CD8-positive, alpha-beta memory T cell (primary cell): ENCODE measurements around the gene DRAM1. TPM values are rescaled to one million over a fixed set of nuclear protein-coding genes. Genes with fewer than 3 reads are reported as not detected.

Experiments used
- CTCF ChIA-PET: fragments of 350-600 bp; sonication (Branson Sonifier 250); formaldehyde crosslinking; loops from one replicate; lab custom pipeline; 2021; ENCODE audit warnings: antibody characterized with exemption; lab: Charles Lee
- POLR2A ChIA-PET: fragments of 350-600 bp; sonication (Branson Sonifier 250); formaldehyde crosslinking; loops from one replicate; lab custom pipeline; 2021; ENCODE audit warnings: antibody characterized with exemption; lab: Charles Lee
- DNase-seq, 5 donors: peaks; one replicate each; pipeline versions ENCODE4 v3.0.0 to v3.0.0-alpha.2; 2020 to 2022; ENCODE audit warnings: mixed read lengths in 1 of 5
- H3K27ac ChIP-seq: one replicate; pipeline ENCODE4 v1.7.0; 2013; ENCODE audit warnings: low read depth, mild to moderate bottlenecking, low read length, moderate library complexity
- H3K27me3 ChIP-seq: 2 replicates; pipeline ENCODE4 v1.7.0; 2013; ENCODE audit warnings: low read length, mild to moderate bottlenecking; ENCODE audit not compliant: insufficient read depth, poor library complexity, severe bottlenecking
- H3K36me3 ChIP-seq: 2 replicates; pipeline ENCODE4 v1.7.0; 2013; ENCODE audit warnings: mild to moderate bottlenecking, low read length, moderate library complexity; ENCODE audit not compliant: insufficient read depth
- H3K4me1 ChIP-seq: 2 replicates; pipeline ENCODE4 v1.7.0; 2013; ENCODE audit warnings: mild to moderate bottlenecking, low read length, moderate library complexity; ENCODE audit not compliant: insufficient read depth
- H3K4me3 ChIP-seq: 2 replicates; pipeline ENCODE4 v1.7.0; 2013; ENCODE audit warnings: mild to moderate bottlenecking, low read length
- H3K9me3 ChIP-seq: 2 replicates; pipeline ENCODE4 v1.7.0; 2013; ENCODE audit warnings: mild to moderate bottlenecking, low read length
- H3K27ac Mint-ChIP-seq, 8 donors: one replicate each; pipeline ENCODE4 v1.8.0; 2020 to 2021; ENCODE audit warnings: mixed read lengths in 8 of 8, mild to moderate bottlenecking in 6 of 8, inconsistent platforms in 3 of 8, moderate library complexity in 3 of 8
- H3K27me3 Mint-ChIP-seq, 2 donors: one replicate each; pipeline ENCODE4 v1.8.0; 2020 to 2021; ENCODE audit warnings: mixed read lengths in 2 of 2, mild to moderate bottlenecking in 1 of 2, moderate library complexity in 1 of 2
- H3K36me3 Mint-ChIP-seq, 3 donors: one replicate each; pipeline ENCODE4 v1.8.0; 2020 to 2021; ENCODE audit warnings: mixed read lengths in 3 of 3, inconsistent platforms in 1 of 3, mild to moderate bottlenecking in 1 of 3
- H3K4me1 Mint-ChIP-seq, 3 donors: one replicate each; pipeline ENCODE4 v1.8.0; 2020 to 2021; ENCODE audit warnings: mixed read lengths in 3 of 3, inconsistent platforms in 1 of 3, mild to moderate bottlenecking in 1 of 3
- H3K4me3 Mint-ChIP-seq, 7 donors: one replicate each; pipeline ENCODE4 v1.8.0; 2020 to 2021; ENCODE audit warnings: mixed read lengths in 7 of 7, mild to moderate bottlenecking in 6 of 7, moderate library complexity in 4 of 7, inconsistent platforms in 2 of 7
- H3K9me3 Mint-ChIP-seq, 5 donors: one replicate each; pipeline ENCODE4 v1.8.0; 2020 to 2022; ENCODE audit warnings: mixed read lengths in 5 of 5, mild to moderate bottlenecking in 3 of 5, moderate library complexity in 2 of 5, inconsistent platforms in 1 of 5
- polyA plus RNA-seq: library from polyadenylated mRNA; unstranded; fragments of 300-500 nt; fragmentation: Illumina TruSeq; gene quantifications from one replicate; pipeline ENCODE4 v1.2.3, GENCODE V29; 2021
- total RNA-seq, 2 experiments: library from RNA; stranded (reverse); gene quantifications; one replicate each; pipeline ENCODE4 v1.2.3, GENCODE V29; 2021

DRAM1 gene
- total and polyA plus RNA-seq, 3 experiments from 2014 or later = 5.5 to 9.7 (median 8.9) TPM

GRCh38 chr12:101839324-101840283 lies 37.8 kb upstream of the DRAM1 start:
- Histone ChIP-seq H3K27me3 (no peaks in the 10 kb centered on the region), H3K27ac (no peak overlapping the region), H3K4me3 (no peak overlapping the region), H3K4me1 (peaks cover 11% of the 10 kb centered on the region), H3K36me3 (no peaks in the 10 kb centered on the region), H3K9me3 (no peaks in the 10 kb centered on the region)
- peak; percentile 46 to 78 (median 59) for DNase-seq
- Mint-ChIP-seq H3K36me3 (no peaks in the 10 kb centered on the region), H3K9me3 (no peaks in the 10 kb centered on the region), H3K4me3 (peak overlapping the region in 2 of 7 donors; percentile 42 to 52), H3K27ac (peak overlapping the region in 3 of 8 donors; percentile 76 to 84 (median 79)), H3K4me1 (peaks cover 10 to 19% (median 18%) of the 10 kb centered on the region in 3 donors), H3K27me3 (peaks cover 0 to 3% of the 10 kb centered on the region in 2 donors)
- POLR2A ChIA-PET = interaction anchor here (0.5 to 1.5 kb wide), 3 partner anchors 9 to 23 kb away, joined by 7 to 14 read pairs (median 12); partner anchors contain the start of gene GNPTAB
- CTCF ChIA-PET = interaction anchor here (1.0 to 7.0 kb wide), 29 partner anchors 9 to 432 kb away, joined by 3 to 119 read pairs (median 4); partner anchors contain the start of genes ARL1 and GNPTAB

GRCh38 chr12:101841069-101841468 lies 36.3 kb upstream of the DRAM1 start:
- no peaks in the 10 kb centered on the region for H3K36me3 ChIP-seq
- Mint-ChIP-seq H3K27me3 (peaks cover 0 to 3% of the 10 kb centered on the region in 2 donors), H3K9me3 (no peaks in the 10 kb centered on the region), H3K27ac (no peak overlapping the region), H3K4me1 (peaks cover 10 to 19% (median 18%) of the 10 kb centered on the region in 3 donors), H3K36me3 (no peaks in the 10 kb centered on the region), H3K4me3 (no peak overlapping the region)
- no peak overlapping the region for H3K4me3 ChIP-seq
- H3K4me1 ChIP-seq = peaks cover 11% of the 10 kb centered on the region
- H3K27ac ChIP-seq = no peak overlapping the region
- ChIA-PET CTCF (interaction anchor here (3.2 to 7.0 kb wide), 6 partner anchors 12 to 72 kb away, joined by 22 to 119 read pairs (median 36); partner anchors contain the start of gene GNPTAB), POLR2A (interaction anchor here (0.7 kb wide), 1 partner anchor 17 kb away, joined by 14 read pairs; no protein-coding TSS in a partner anchor)
- DNase-seq = no peak
- H3K27me3 ChIP-seq = no peaks in the 10 kb centered on the region
- H3K9me3 ChIP-seq = no peaks in the 10 kb centered on the region

- Mint-ChIP-seq H3K36me3 (no peaks in the 10 kb centered on the region), H3K9me3 (no peaks in the 10 kb centered on the region), H3K4me1 (peaks cover 0 to under 1% (median 0%) of the 10 kb centered on the region in 3 donors), H3K4me3 (no peak overlapping the region), H3K27ac (no peak overlapping the region), H3K27me3 (peaks cover 0 to 3% of the 10 kb centered on the region in 2 donors)
- ChIA-PET CTCF (interaction anchor here (2.2 kb wide), 1 partner anchor 72 kb away, joined by 6 read pairs; no protein-coding TSS in a partner anchor), POLR2A (no interaction called here)
- Histone ChIP-seq H3K4me1 (no peaks in the 10 kb centered on the region), H3K9me3 (no peaks in the 10 kb centered on the region), H3K27ac (no peak overlapping the region), H3K36me3 (no peaks in the 10 kb centered on the region), H3K4me3 (no peak overlapping the region), H3K27me3 (no peaks in the 10 kb centered on the region)
- no peak for DNase-seq
Measured at GRCh38 chr12:101845137-101845711, 32.2 kb upstream of the DRAM1 start.

- H3K27me3 Mint-ChIP-seq = no peaks in the 10 kb centered on the region
- H3K9me3 Mint-ChIP-seq = no peaks in the 10 kb centered on the region
- H3K27me3 ChIP-seq = no peaks in the 10 kb centered on the region
- no peak overlapping the region for H3K4me3 ChIP-seq
- H3K27ac Mint-ChIP-seq = no peak overlapping the region
- H3K36me3 Mint-ChIP-seq = no peaks in the 10 kb centered on the region
- H3K4me3 Mint-ChIP-seq = no peak overlapping the region
- H3K27ac ChIP-seq = no peak overlapping the region
- H3K4me1 Mint-ChIP-seq = no peaks in the 10 kb centered on the region
- H3K4me1 ChIP-seq = no peaks in the 10 kb centered on the region
- no peak for DNase-seq
- CTCF ChIA-PET = interaction anchor here (1.3 to 1.8 kb wide), 3 partner anchors 8 to 16 kb away, joined by 3 to 12 read pairs (median 4); no protein-coding TSS in a partner anchor
- no peaks in the 10 kb centered on the region for H3K9me3 ChIP-seq
- POLR2A ChIA-PET = no interaction called here
- no peaks in the 10 kb centered on the region for H3K36me3 ChIP-seq
Measured at GRCh38 chr12:101847325-101847724, 30.1 kb upstream of the DRAM1 start.

GRCh38 chr12:101850199-101850598 lies 27.2 kb upstream of the DRAM1 start:
- Mint-ChIP-seq H3K4me3 (no peak overlapping the region), H3K27me3 (no peaks in the 10 kb centered on the region), H3K9me3 (no peaks in the 10 kb centered on the region), H3K36me3 (no peaks in the 10 kb centered on the region), H3K4me1 (no peaks in the 10 kb centered on the region), H3K27ac (no peak overlapping the region)
- POLR2A ChIA-PET = no interaction called here
- H3K9me3 ChIP-seq = no peaks in the 10 kb centered on the region
- CTCF ChIA-PET = no interaction called here
- H3K27ac ChIP-seq = no peak overlapping the region
- DNase-seq = no peak
- H3K27me3 ChIP-seq = no peaks in the 10 kb centered on the region
- H3K4me3 ChIP-seq = no peak overlapping the region
- no peaks in the 10 kb centered on the region for H3K36me3 ChIP-seq
- H3K4me1 ChIP-seq = no peaks in the 10 kb centered on the region

GRCh38 chr12:101852998-101853397 lies 24.4 kb upstream of the DRAM1 start:
- no peak for DNase-seq
- no peaks in the 10 kb centered on the region for H3K27me3 Mint-ChIP-seq
- H3K27ac Mint-ChIP-seq = no peak overlapping the region
- no peak overlapping the region for H3K4me3 Mint-ChIP-seq
- Histone ChIP-seq H3K4me1 (no peaks in the 10 kb centered on the region), H3K4me3 (no peak overlapping the region), H3K27ac (no peak overlapping the region), H3K36me3 (no peaks in the 10 kb centered on the region), H3K9me3 (no peaks in the 10 kb centered on the region), H3K27me3 (no peaks in the 10 kb centered on the region)
- ChIA-PET CTCF (no interaction called here), POLR2A (no interaction called here)
- H3K4me1 Mint-ChIP-seq = no peaks in the 10 kb centered on the region
- H3K36me3 Mint-ChIP-seq = no peaks in the 10 kb centered on the region
- no peaks in the 10 kb centered on the region for H3K9me3 Mint-ChIP-seq

- ChIA-PET POLR2A (no interaction called here), CTCF (interaction anchor here (1.5 kb wide), 1 partner anchor 19 kb away, joined by 3 read pairs; no protein-coding TSS in a partner anchor)
- no peaks in the 10 kb centered on the region for H3K36me3 Mint-ChIP-seq
- H3K27ac Mint-ChIP-seq = peak overlapping the region in 1 of 8 donors; percentile 13
- DNase-seq = no peak
- Histone ChIP-seq H3K4me1 (no peaks in the 10 kb centered on the region), H3K27ac (no peak overlapping the region), H3K36me3 (no peaks in the 10 kb centered on the region), H3K9me3 (no peaks in the 10 kb centered on the region), H3K27me3 (no peaks in the 10 kb centered on the region), H3K4me3 (no peak overlapping the region)
- no peaks in the 10 kb centered on the region for H3K27me3 Mint-ChIP-seq
- no peak overlapping the region for H3K4me3 Mint-ChIP-seq
- H3K9me3 Mint-ChIP-seq = no peaks in the 10 kb centered on the region
- H3K4me1 Mint-ChIP-seq = no peaks in the 10 kb centered on the region
Measured at GRCh38 chr12:101854747-101855146, 22.6 kb upstream of the DRAM1 start.
